Prostate gland (tissue), 2 donors: Measurements from ENCODE around the gene SUV39H1. TPM values are rescaled to one million over a fixed set of nuclear protein-coding genes. Genes with fewer than 3 reads are reported as not detected.
"Not testable (repeated sequence)": the region's sequence is repeated elsewhere in the genome, so short reads cannot be mapped to it uniquely, and the experiment has no call there.

Experiments
- DNase-seq: peaks from one replicate; pipeline ENCODE4 v3.0.0-alpha.2; 2019; ENCODE audit warnings: low spot score
- H3K27ac ChIP-seq, 2 donors: fragments of 200-600 bp; sonication (generic); 2 replicates each; pipeline ENCODE4 v1.5.1; 2017 to 2019
- H3K27me3 ChIP-seq: fragments of 200-600 bp; sonication (generic); replicated peaks from 2 replicates; pipeline ENCODE4 v1.5.1; 2019; ENCODE audit not compliant: insufficient read depth
- H3K36me3 ChIP-seq, 2 donors: fragments of 200-600 bp; sonication (generic); 1 replicate in 1 of 2; 2 replicates in 1 of 2; pipeline versions ENCODE4 v1.5.1 to v1.8.1; 2017 to 2019
- H3K4me1 ChIP-seq: fragments of 200-600 bp; sonication (generic); replicated peaks from 2 replicates; pipeline ENCODE4 v1.5.1; 2019
- H3K4me3 ChIP-seq, 2 donors: fragments of 200-600 bp; sonication (generic); 2 replicates each; pipeline ENCODE4 v1.5.1; 2017 to 2019
- H3K9me3 ChIP-seq: fragments of 200-600 bp; sonication (generic); 2 replicates; pipeline ENCODE4 v1.5.1; 2017
- CTCF ChIP-seq, 4 experiments: fragments of 200-600 bp in 2 of 4; fragments of 450-650 bp in 2 of 4; sonication (generic) in 2 of 4; IDR thresholded peaks; 1 replicate in 3 of 4; 2 replicates in 1 of 4; pipeline ENCODE4 v1.5.1; 2016 to 2019; ENCODE audit warnings: antibody characterized with exemption in 4 of 4, mild to moderate bottlenecking in 2 of 4, moderate library complexity in 2 of 4
- POLR2A ChIP-seq: fragments of 450-650 bp; IDR thresholded peaks from one replicate; pipeline ENCODE4 v1.6.1; 2016; ENCODE audit warnings: antibody characterized with exemption, mild to moderate bottlenecking
- POLR2AphosphoS5 ChIP-seq: sonication (generic); formaldehyde crosslinking; IDR thresholded peaks from one replicate; pipeline ENCODE4 v1.6.1; 2017; ENCODE audit warnings: antibody characterized with exemption
- WGBS: methylation state at CpG from one replicate; pipeline ENCODE4 v1.1.5; 2018; 5-methylcytosine and 5-hydroxymethylcytosine counted together
- intact Hi-C: fragments of 100-400 bp; cut with DNase I; formaldehyde crosslinking; loops from one replicate; pipeline ENCODE4 v1.14.2; 2022
- total RNA-seq, 2 donors: library from RNA; depleted of rRNA; stranded (reverse); fragments of >200 nt; gene quantifications; one replicate each; pipeline ENCODE4 v1.1.0, GENCODE V29; 2016

SUV39H1 gene
- total RNA-seq, 2 donors from 2014 or later, result 7.4 to 9.1 TPM

GRCh38 chrX:48676893-48677270 is 19.7 kb upstream of the SUV39H1 start:
- DNase-seq, result no peak
- Histone ChIP-seq H3K27me3 (no peaks in the 10 kb centered on the region), H3K4me3 (peak overlapping the region; percentile 51 to 59), H3K9me3 (no peaks in the 10 kb centered on the region), H3K4me1 (no peaks in the 10 kb centered on the region), H3K27ac (peak overlapping the region; percentile 75 to 80), H3K36me3 (no peaks in the 10 kb centered on the region)
- TF ChIP-seq CTCF (IDR thresholded peaks at IDR 0.05) (no peak), POLR2A (no peak), POLR2AphosphoS5 (no peak)
- WGBS, result 0% methylated on average over 6 of the region's 9 CpGs
- intact Hi-C loops, result no loop called here

DNA sequence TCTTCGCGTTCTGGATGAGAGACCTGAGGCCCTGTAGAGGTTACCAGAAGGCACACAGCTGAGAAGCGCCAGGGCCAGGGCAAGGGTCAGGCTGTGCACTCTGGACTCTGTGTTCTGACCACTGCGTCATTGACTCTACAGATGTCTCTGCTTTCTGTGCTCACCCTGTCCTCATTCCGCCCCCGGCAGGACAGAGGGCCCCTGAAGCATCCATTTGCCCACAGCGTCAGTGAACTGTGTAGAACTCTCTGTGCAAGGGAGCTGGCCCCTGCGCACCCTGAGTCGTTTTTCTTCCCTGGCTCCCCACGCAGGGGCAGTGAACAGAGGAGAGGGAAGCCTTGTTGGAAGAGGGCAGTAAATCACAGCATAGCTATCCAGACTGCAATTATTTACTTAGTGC is 19.0 kb upstream of the SUV39H1 start:
- TF ChIP-seq CTCF (IDR thresholded peaks at IDR 0.05) (no peak), POLR2A (no peak), POLR2AphosphoS5 (no peak)
- H3K4me1 ChIP-seq, result no peaks in the 10 kb centered on the region
- no peaks in the 10 kb centered on the region for H3K9me3 ChIP-seq
- no peak overlapping the region for H3K4me3 ChIP-seq
- H3K27ac ChIP-seq, result no peak overlapping the region
- no peaks in the 10 kb centered on the region for H3K27me3 ChIP-seq
- no peaks in the 10 kb centered on the region for H3K36me3 ChIP-seq
- DNase-seq, result no peak
- intact Hi-C loops, result no loop called here
- 31% methylated on average over 8 of the region's 10 CpGs for WGBS

GRCh38 chrX:48680467-48680866 is 16.1 kb upstream of the SUV39H1 start:
- H3K27ac ChIP-seq, H3K36me3 ChIP-seq, H3K4me1 ChIP-seq, H3K4me3 ChIP-seq, H3K27me3 ChIP-seq, DNase-seq, intact Hi-C loops, H3K9me3 ChIP-seq: not testable (repeated sequence)
- whole genome bisulfite sequencing, result 31% methylated on average over 2 of the region's 2 CpGs

- DNase-seq, H3K4me3 ChIP-seq, H3K4me1 ChIP-seq, H3K9me3 ChIP-seq, H3K27ac ChIP-seq, intact Hi-C loops, H3K36me3 ChIP-seq, H3K27me3 ChIP-seq: not testable (repeated sequence)
- 94% methylated on average over 6 of the region's 6 CpGs for WGBS
These were observed 15.6 kb upstream of the SUV39H1 start for GRCh38 chrX:48680925-48681324.

GRCh38 chrX:48681539-48682183 is 14.9 kb upstream of the SUV39H1 start:
- DNase-seq, result no peak
- WGBS, result 82% methylated on average over 7 of the region's 10 CpGs
- TF ChIP-seq POLR2AphosphoS5 (no peak), CTCF (IDR thresholded peaks at IDR 0.05) (no peak), POLR2A (no peak)
- no peaks in the 10 kb centered on the region for H3K9me3 ChIP-seq
- H3K27ac ChIP-seq, result no peak overlapping the region
- no peak overlapping the region for H3K4me3 ChIP-seq
- intact Hi-C loops, result no loop called here
- H3K4me1 ChIP-seq, result no peaks in the 10 kb centered on the region
- no peaks in the 10 kb centered on the region for H3K36me3 ChIP-seq
- no peaks in the 10 kb centered on the region for H3K27me3 ChIP-seq

DNA sequence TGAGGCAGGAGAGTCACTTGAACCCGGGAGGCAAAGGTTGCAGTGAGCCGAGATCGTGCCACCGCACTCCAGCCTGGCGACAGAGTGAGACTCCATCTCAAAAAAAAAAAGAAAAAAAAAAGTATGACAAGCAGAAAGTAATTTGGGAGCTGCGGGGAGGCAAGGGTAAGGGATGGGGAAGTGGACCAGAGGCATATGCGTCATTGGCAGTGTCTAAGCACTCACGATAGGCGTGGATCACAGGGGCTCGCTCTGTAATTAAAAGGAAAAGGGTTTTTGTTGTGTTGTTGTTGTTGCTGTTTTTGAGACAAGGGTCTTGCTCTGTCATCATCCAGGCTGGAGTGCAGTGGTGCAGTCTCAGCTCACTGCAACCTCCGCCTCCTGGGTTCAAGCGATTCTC is 13.7 kb upstream of the SUV39H1 start:
- H3K9me3 ChIP-seq, H3K4me3 ChIP-seq, H3K27me3 ChIP-seq, DNase-seq, H3K27ac ChIP-seq, H3K4me1 ChIP-seq, H3K36me3 ChIP-seq, intact Hi-C loops: not testable (repeated sequence)
- 86% methylated on average over 12 of the region's 12 CpGs for WGBS
